GM23338 (cell line): ENCODE measurements around the gene NOS2. TPM values are rescaled to one million over a fixed set of nuclear protein-coding genes. Genes with fewer than 3 reads are reported as not detected.

ENCODE experiments used
- ATAC-seq: fragments of 200-7000 bp; cut with Tn5 transposase; 3 replicates; pipeline ENCODE4 v1.9.1; 2020
- DNase-seq: peaks from one replicate; pipeline ENCODE4 v3.0.0-alpha.2; 2015; ENCODE audit warnings: low spot score
- H2AFZ ChIP-seq: fragments of 200-600 bp; sonication (generic); 2 replicates; pipeline ENCODE4 v1.8.0; 2016; ENCODE audit warnings: antibody characterized with exemption, mild to moderate bottlenecking, moderate library complexity
- H3F3A ChIP-seq: fragments of 200-600 bp; sonication (generic); replicated peaks from 2 replicates; pipeline ENCODE4 v1.8.0; 2017; ENCODE audit warnings: antibody characterized with exemption, mixed run types, low read depth
- H3K27ac ChIP-seq: fragments of 200-600 bp; sonication (generic); 2 replicates; pipeline ENCODE4 v1.6.1; 2016; ENCODE audit warnings: low read depth
- H3K27me3 ChIP-seq: fragments of 200-600 bp; sonication (generic); 2 replicates; pipeline ENCODE4 v1.8.0; 2016; ENCODE audit warnings: mild to moderate bottlenecking, mixed run types, moderate library complexity; ENCODE audit not compliant: insufficient read depth
- H3K36me3 ChIP-seq: fragments of 200-600 bp; sonication (generic); 2 replicates; pipeline ENCODE4 v1.8.0; 2016; ENCODE audit warnings: mild to moderate bottlenecking; ENCODE audit not compliant: insufficient read depth
- H3K4me1 ChIP-seq: fragments of 200-600 bp; sonication (generic); 2 replicates; pipeline ENCODE4 v1.8.0; 2016; ENCODE audit warnings: mild to moderate bottlenecking, moderate library complexity; ENCODE audit not compliant: insufficient read depth
- H3K4me2 ChIP-seq: fragments of 200-600 bp; sonication (generic); 2 replicates; pipeline ENCODE4 v1.7.1; 2017; ENCODE audit warnings: mixed run types
- H3K4me3 ChIP-seq: fragments of 200-600 bp; sonication (generic); 2 replicates; pipeline ENCODE4 v1.6.1; 2016; ENCODE audit warnings: mixed run types
- H3K79me2 ChIP-seq: fragments of 200-600 bp; sonication (generic); replicated peaks from 2 replicates; pipeline ENCODE4 v1.8.0; 2017; ENCODE audit warnings: mild to moderate bottlenecking; ENCODE audit not compliant: insufficient read depth
- H3K9me2 ChIP-seq: fragments of 200-600 bp; sonication (generic); 2 replicates; pipeline ENCODE4 v1.8.0; 2017; ENCODE audit not compliant: insufficient read depth
- H4K20me1 ChIP-seq: fragments of 200-600 bp; sonication (generic); replicated peaks from 2 replicates; pipeline ENCODE4 v1.8.0; 2017; ENCODE audit warnings: mild to moderate bottlenecking; ENCODE audit not compliant: insufficient read depth
- H3K27ac Mint-ChIP-seq: 2 replicates; pipeline ENCODE4 v1.8.0; 2020; ENCODE audit warnings: inconsistent platforms, mild to moderate bottlenecking, moderate library complexity, mixed read lengths
- H3K27me3 Mint-ChIP-seq: 3 replicates; pipeline ENCODE4 v1.8.0; 2022; ENCODE audit warnings: low read depth, mild to moderate bottlenecking, moderate library complexity, mixed read lengths, inconsistent platforms; ENCODE audit not compliant: insufficient read depth, poor library complexity
- H3K36me3 Mint-ChIP-seq: 3 replicates; pipeline ENCODE4 v1.8.0; 2021; ENCODE audit warnings: low read depth, mild to moderate bottlenecking, inconsistent platforms, moderate library complexity, mixed read lengths
- H3K4me1 Mint-ChIP-seq: 3 replicates; pipeline ENCODE4 v1.8.0; 2020; ENCODE audit warnings: mild to moderate bottlenecking, inconsistent platforms, mixed read lengths
- H3K4me3 Mint-ChIP-seq: 3 replicates; pipeline ENCODE4 v1.8.0; 2021; ENCODE audit warnings: moderate library complexity, mild to moderate bottlenecking, inconsistent platforms, mixed read lengths
- H3K9me3 Mint-ChIP-seq: 3 replicates; pipeline ENCODE4 v1.8.0; 2020; ENCODE audit warnings: moderate library complexity, mild to moderate bottlenecking, inconsistent platforms, mixed read lengths
- CREB1 ChIP-seq: fragments of 250-450 bp; sonication (Bioruptor Pico); IDR thresholded peaks from 2 replicates; pipeline ENCODE4 v1.5.0; 2020; ENCODE audit warnings: low read depth, mild to moderate bottlenecking, moderate library complexity
- CTCF ChIP-seq, 2 experiments: fragments of 200-600 bp in 1 of 2; sonication (generic) in 1 of 2; conservative IDR thresholded peaks; 2 replicates each; pipeline versions ENCODE4 v1.5.1 to v1.6.1; 2016 to 2017; ENCODE audit warnings: antibody characterized with exemption in 2 of 2, low read depth in 2 of 2, mild to moderate bottlenecking in 2 of 2, moderate library complexity in 1 of 2
- ETS1 ChIP-seq: IDR thresholded peaks from 2 replicates; pipeline ENCODE4 v1.6.1; 2016; ENCODE audit warnings: antibody characterized with exemption
- EZH2 ChIP-seq: fragments of 200-600 bp; sonication (generic); IDR thresholded peaks from one replicate; pipeline ENCODE4 v1.8.0; 2017; ENCODE audit warnings: antibody characterized with exemption, mild to moderate bottlenecking, low read depth; ENCODE audit not compliant: unreplicated experiment
- EZH2phosphoT487 ChIP-seq: fragments of 200-600 bp; sonication (generic); IDR thresholded peaks from one replicate; pipeline ENCODE4 v1.8.1; 2018; ENCODE audit warnings: antibody characterized with exemption; ENCODE audit not compliant: unreplicated experiment
- JUNB ChIP-seq: IDR thresholded peaks from one replicate; pipeline ENCODE4 v1.6.1; 2016; ENCODE audit warnings: antibody characterized with exemption; ENCODE audit not compliant: unreplicated experiment
- NANOG ChIP-seq: IDR thresholded peaks from 2 replicates; pipeline ENCODE4 v1.6.1; 2016; ENCODE audit warnings: antibody characterized with exemption, borderline replicate concordance
- POLR2AphosphoS5 ChIP-seq: IDR thresholded peaks from 2 replicates; pipeline ENCODE4 v1.6.1; 2016; ENCODE audit warnings: antibody characterized with exemption, low read depth
- REST ChIP-seq: IDR thresholded peaks from one replicate; pipeline ENCODE4 v1.6.1; 2018; ENCODE audit warnings: antibody characterized with exemption; ENCODE audit not compliant: unreplicated experiment
- STAT1 ChIP-seq: IDR thresholded peaks from one replicate; pipeline ENCODE4 v1.6.1; 2016; ENCODE audit warnings: antibody characterized with exemption; ENCODE audit not compliant: unreplicated experiment
- ZNF114 ChIP-seq: fragments of 250-450 bp; sonication (Bioruptor Pico); IDR thresholded peaks from 2 replicates; pipeline ENCODE4 v1.5.0; 2020; ENCODE audit warnings: mild to moderate bottlenecking, moderate library complexity
- ZNF331 ChIP-seq: fragments of 250-450 bp; sonication (Bioruptor Pico); IDR thresholded peaks from 2 replicates; pipeline ENCODE4 v1.5.0; 2020; ENCODE audit warnings: low read depth, mild to moderate bottlenecking, moderate library complexity
- ZNF462 ChIP-seq: fragments of 250-450 bp; sonication (Bioruptor Pico); IDR thresholded peaks from 2 replicates; pipeline ENCODE4 v1.5.0; 2020; ENCODE audit warnings: mild to moderate bottlenecking, moderate library complexity
- polyA plus RNA-seq: library from polyadenylated mRNA; unstranded; fragments of >200 nt; fragmentation: Nextera tagmentation; extraction: Ambion mirVana; gene quantifications from 2 replicates; pipeline ENCODE4 v1.2.1, GENCODE V29; 2016
- total RNA-seq: library from RNA; depleted of rRNA; stranded (reverse); fragments of >200 nt; shearing (Covaris generic); gene quantifications from 2 replicates; pipeline ENCODE4 v1.2.3, GENCODE V29; 2014

Gene NOS2
- total and polyA plus RNA-seq, 2 experiments from 2014 or later: 0.44 to 2.7 TPM

- H3K36me3 Mint-ChIP-seq: peaks cover 19% of the 10 kb centered on the region
- no peak for ATAC-seq
- H3F3A ChIP-seq: no peaks in the 10 kb centered on the region
- H3K27me3 Mint-ChIP-seq: peaks cover 5% of the 10 kb centered on the region
- no peaks in the 10 kb centered on the region for H3K4me1 ChIP-seq
- H2AFZ ChIP-seq: no peak overlapping the region
- no peak overlapping the region for H3K27ac ChIP-seq
- no peak overlapping the region for H3K4me3 ChIP-seq
- H3K27me3 ChIP-seq: no peaks in the 10 kb centered on the region
- no peak overlapping the region for H3K27ac Mint-ChIP-seq
- no peaks in the 10 kb centered on the region for H4K20me1 ChIP-seq
- TF ChIP-seq REST (no peak), CTCF (conservative IDR thresholded peaks at IDR 0.05; ENCODE audit: low read depth in 2 of 2) (no peak), EZH2 (no peak), CREB1 (CRISPR knock-in tag) (no peak), ZNF114 (CRISPR knock-in tag) (no peak), ZNF462 (CRISPR knock-in tag) (no peak), EZH2phosphoT487 (no peak), STAT1 (no peak), NANOG (no peak), ZNF331 (no peak), POLR2AphosphoS5 (no peak), ETS1 (no peak), JUNB (no peak)
- H3K4me1 Mint-ChIP-seq: peaks cover 4% of the 10 kb centered on the region; the same call in 2 of the 3 replicates
- H3K9me2 ChIP-seq: no peaks in the 10 kb centered on the region
- no peak overlapping the region for H3K4me3 Mint-ChIP-seq
- H3K4me2 ChIP-seq: no peak overlapping the region
- H3K36me3 ChIP-seq: no peaks in the 10 kb centered on the region
- H3K9me3 Mint-ChIP-seq: peaks cover 20% of the 10 kb centered on the region
- no peak for DNase-seq
- no peaks in the 10 kb centered on the region for H3K79me2 ChIP-seq
Measured at GRCh38 chr17:27819145-27819544, 18.8 kb upstream of the NOS2 start.
